Liver (tissue), 3 donors: ENCODE measurements around the gene STKLD1.

Source experiments
- CTCF ChIP-seq: fragments of 150-350 bp; IDR thresholded peaks from 2 replicates; pipeline ENCODE4 v1.5.1; 2017; ENCODE audit warnings: improper control_type of control experiment, low read depth, low read length; ENCODE audit not compliant: missing input control
- JUND ChIP-seq, 2 donors: IDR thresholded peaks; 2 replicates each; pipeline ENCODE4 v1.6.1; 2016; ENCODE audit warnings: antibody characterized with exemption in 2 of 2
- REST ChIP-seq: IDR thresholded peaks from 2 replicates; pipeline ENCODE4 v1.6.1; 2016; ENCODE audit warnings: antibody characterized with exemption, mild to moderate bottlenecking
- TF ChIP-seq, protein P1 (sequence below): IDR thresholded peaks from 2 replicates; pipeline ENCODE4 v1.6.1; 2016; ENCODE audit warnings: antibody characterized with exemption
- donor health status: healthy.
- donor health status: healthy.

DNA sequence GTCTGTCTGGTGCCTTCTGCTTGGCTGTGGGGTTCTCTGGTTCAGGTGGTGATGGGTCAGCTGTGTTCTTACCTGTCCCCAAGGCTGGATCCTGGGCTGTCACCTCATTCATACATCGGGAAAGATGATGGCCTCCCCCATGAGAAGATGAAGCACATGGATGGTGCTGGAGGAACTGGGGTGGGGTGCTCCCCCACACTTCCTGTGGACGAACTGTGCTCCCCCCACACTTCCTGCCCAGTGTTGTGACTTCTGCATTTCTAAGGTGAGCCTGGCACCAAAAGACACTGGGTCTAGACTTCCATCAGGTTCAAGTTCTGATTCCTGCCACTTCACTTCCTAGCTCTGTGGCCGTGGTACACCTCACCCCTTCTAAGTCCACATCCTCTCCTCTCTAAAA is 35.9 kb upstream of the STKLD1 start:
- no peak for TF ChIP-seq JUND (IDR thresholded peaks at IDR 0.05)
- no peak for TF ChIP-seq CTCF
- TF ChIP-seq, protein P1, sequence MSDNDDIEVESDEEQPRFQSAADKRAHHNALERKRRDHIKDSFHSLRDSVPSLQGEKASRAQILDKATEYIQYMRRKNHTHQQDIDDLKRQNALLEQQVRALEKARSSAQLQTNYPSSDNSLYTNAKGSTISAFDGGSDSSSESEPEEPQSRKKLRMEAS: no peak
- no peak for TF ChIP-seq REST
